Natural killer cell (primary cell): ENCODE measurements around the gene EEF1E1. TPM values are rescaled to one million over a fixed set of nuclear protein-coding genes. Genes with fewer than 3 reads are reported as not detected.

Source experiments
- ATAC-seq, 3 donors: fragments of 150-1000 bp in 2 of 3; fragments of 200-7000 bp in 1 of 3; cut with Tn5 transposase; 1 replicate in 1 of 3; 2 replicates in 2 of 3; pipeline ENCODE4 v1.10.0; 2021; ENCODE audit warnings: mild to moderate bottlenecking in 2 of 3, moderate library complexity in 2 of 3
- DNase-seq, 2 donors: peaks; one replicate each; pipeline versions ENCODE4 v3.0.0 to v3.0.0-alpha.2; 2013 to 2021; ENCODE audit warnings: mixed read lengths in 1 of 2
- H3K27ac ChIP-seq: one replicate; pipeline ENCODE4 v1.5.1; 2013; ENCODE audit warnings: mild to moderate bottlenecking, low read length
- H3K27me3 ChIP-seq: one replicate; pipeline ENCODE4 v1.6.1; 2013; ENCODE audit warnings: low read length; ENCODE audit not compliant: control insufficient read depth, insufficient read depth
- H3K36me3 ChIP-seq: one replicate; pipeline ENCODE4 v1.6.1; 2013; ENCODE audit warnings: low read length; ENCODE audit not compliant: control insufficient read depth, insufficient read depth
- H3K4me1 ChIP-seq: one replicate; pipeline ENCODE4 v1.6.1; 2013; ENCODE audit warnings: low read length; ENCODE audit not compliant: control insufficient read depth, insufficient read depth
- H3K4me3 ChIP-seq: one replicate; pipeline ENCODE4 v1.5.1; 2013; ENCODE audit warnings: low read length
- H3K9me3 ChIP-seq: one replicate; pipeline ENCODE4 v1.6.1; 2013; ENCODE audit warnings: low read length; ENCODE audit not compliant: control insufficient read depth, insufficient read depth
- H3K27ac Mint-ChIP-seq, 2 donors: one replicate each; pipeline ENCODE4 v1.8.0; 2022; ENCODE audit warnings: mild to moderate bottlenecking in 2 of 2, mixed read lengths in 2 of 2, moderate library complexity in 1 of 2
- H3K27me3 Mint-ChIP-seq, 2 donors: one replicate each; pipeline ENCODE4 v1.8.0; 2022; ENCODE audit warnings: low read depth in 2 of 2, mixed read lengths in 2 of 2
- H3K36me3 Mint-ChIP-seq: one replicate; pipeline ENCODE4 v1.8.0; 2022; ENCODE audit warnings: mixed read lengths
- H3K4me1 Mint-ChIP-seq, 2 donors: one replicate each; pipeline ENCODE4 v1.8.0; 2022; ENCODE audit warnings: mixed read lengths in 2 of 2
- H3K4me3 Mint-ChIP-seq: one replicate; pipeline ENCODE4 v1.8.0; 2022; ENCODE audit warnings: mild to moderate bottlenecking, moderate library complexity, mixed read lengths
- H3K9me3 Mint-ChIP-seq, 2 donors: one replicate each; pipeline ENCODE4 v1.8.0; 2022; ENCODE audit warnings: mixed read lengths in 2 of 2
- CTCF ChIP-seq: fragments of 200-600 bp; IDR thresholded peaks from one replicate; pipeline ENCODE4 v1.8.0; 2022; ENCODE audit warnings: antibody characterized with exemption
- WGBS: methylation state at CpG from one replicate; pipeline ENCODE4 v1.1.7; 2013; ENCODE audit warnings: missing lambda C conversion rate; ENCODE audit not compliant: insufficient coverage; 5-methylcytosine and 5-hydroxymethylcytosine counted together
- intact Hi-C: fragments of 100-400 bp; cut with micrococcal nuclease; formaldehyde crosslinking; loops from one replicate; pipeline ENCODE4 v1.14.2; 2022
- total RNA-seq, 4 donors: library from RNA; stranded (reverse); fragments of 120-200 nt in 1 of 4; gene quantifications; one replicate each; pipeline versions ENCODE4 v1.2.3 to v1.2.4, GENCODE V29; 2013 to 2022

EEF1E1 gene
- total RNA-seq, 3 donors from 2014 or later (not counting 1 experiment from before 2014, with no cell fraction given): 9.6 to 13.8 (median 10.2) TPM

GRCh38 chr6:8103726-8104125, 1.4 kb upstream of the EEF1E1 start:
- peaks cover 18 to 38% of the 10 kb centered on the region in 2 donors for H3K27me3 Mint-ChIP-seq
- intact Hi-C loops: no loop called here

GRCh38 chr6:8100159-8100854, 2.0 kb downstream of the EEF1E1 start:
- WGBS: 95% methylated on average over 8 of the region's 8 CpGs
- no peak overlapping the region for H3K27ac ChIP-seq
- H3K4me3 Mint-ChIP-seq: no peak overlapping the region

More at GRCh38 chr6:8103726-8104125, 1.4 kb upstream of the EEF1E1 start:
- Histone ChIP-seq H3K36me3 (no peaks in the 10 kb centered on the region), H3K27me3 (no peaks in the 10 kb centered on the region), H3K27ac (no peak overlapping the region), H3K4me3 (no peak overlapping the region), H3K4me1 (peaks cover 9% of the 10 kb centered on the region), H3K9me3 (no peaks in the 10 kb centered on the region)
- ATAC-seq (no peak), DNase-seq (no peak)
- Mint-ChIP-seq H3K4me1 (peaks cover 26 to 32% of the 10 kb centered on the region in 2 donors), H3K27ac (no peak overlapping the region), H3K36me3 (no peaks in the 10 kb centered on the region), H3K9me3 (no peaks in the 10 kb centered on the region), H3K4me3 (no peak overlapping the region)
- no peak for TF ChIP-seq CTCF

DNA sequence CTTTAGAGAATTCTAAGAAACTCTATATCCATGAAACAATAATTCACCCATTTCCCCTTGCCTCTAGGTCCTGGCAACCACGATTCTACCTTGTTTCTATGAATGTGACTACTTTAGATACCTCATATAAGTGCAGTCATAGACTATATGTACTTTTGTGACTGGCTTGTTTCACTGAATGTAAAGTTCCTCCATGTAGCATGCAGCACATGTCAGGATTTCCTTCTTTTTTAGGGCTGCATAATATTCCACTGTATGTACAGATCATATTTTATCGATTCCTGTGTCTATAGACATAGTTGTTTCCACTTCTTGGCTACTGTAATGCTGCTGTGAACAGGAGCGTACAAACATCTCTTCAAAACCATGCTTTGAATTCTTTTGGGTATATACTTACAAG, 11.7 kb downstream of the EEF1E1 start:
- no peak for ATAC-seq
- no peaks in the 10 kb centered on the region for H3K9me3 Mint-ChIP-seq
- DNase-seq: no peak
- H3K27ac Mint-ChIP-seq: no peak overlapping the region
- Histone ChIP-seq H3K27me3 (no peaks in the 10 kb centered on the region), H3K4me1 (no peaks in the 10 kb centered on the region), H3K4me3 (no peak overlapping the region), H3K9me3 (no peaks in the 10 kb centered on the region), H3K27ac (no peak overlapping the region), H3K36me3 (peaks cover 53% of the 10 kb centered on the region)
- peaks cover 34% of the 10 kb centered on the region for H3K36me3 Mint-ChIP-seq
- peaks cover 0 to 7% of the 10 kb centered on the region in 2 donors for H3K4me1 Mint-ChIP-seq
- TF ChIP-seq CTCF: no peak
- intact Hi-C loops: no loop called here
- 100% methylated on average over 2 of the region's 3 CpGs for WGBS
- no peak overlapping the region for H3K4me3 Mint-ChIP-seq
- H3K27me3 Mint-ChIP-seq: no peaks in the 10 kb centered on the region

More at GRCh38 chr6:8100159-8100854, 2.0 kb downstream of the EEF1E1 start:
- Histone ChIP-seq H3K4me1 (peaks cover 9% of the 10 kb centered on the region), H3K27me3 (no peaks in the 10 kb centered on the region), H3K36me3 (peaks cover 14% of the 10 kb centered on the region), H3K9me3 (no peaks in the 10 kb centered on the region), H3K4me3 (no peak overlapping the region)
- TF ChIP-seq CTCF: no peak
- ATAC-seq (no peak), DNase-seq (no peak)
- Mint-ChIP-seq H3K4me1 (peaks cover 26 to 32% of the 10 kb centered on the region in 2 donors), H3K36me3 (no peaks in the 10 kb centered on the region), H3K9me3 (no peaks in the 10 kb centered on the region), H3K27ac (peak overlapping the region in 1 of 2 donors; percentile 34), H3K27me3 (peaks cover 2 to 12% of the 10 kb centered on the region in 2 donors)
- intact Hi-C loops: no loop called here

- DNase-seq (no peak), ATAC-seq (no peak)
- no peaks in the 10 kb centered on the region for H3K9me3 Mint-ChIP-seq
- H3K27me3 Mint-ChIP-seq: no peaks in the 10 kb centered on the region
- no peak for TF ChIP-seq CTCF
- no peak overlapping the region for H3K27ac Mint-ChIP-seq
- H3K27ac ChIP-seq: no peak overlapping the region
- intact Hi-C loops: no loop called here
- peaks cover 51% of the 10 kb centered on the region for H3K36me3 ChIP-seq
- H3K9me3 ChIP-seq: no peaks in the 10 kb centered on the region
- WGBS: 100% methylated on average over 2 of the region's 2 CpGs
- H3K4me3 Mint-ChIP-seq: no peak overlapping the region
- no peak overlapping the region for H3K4me3 ChIP-seq
- peaks cover 34% of the 10 kb centered on the region for H3K36me3 Mint-ChIP-seq
- no peaks in the 10 kb centered on the region for H3K27me3 ChIP-seq
- no peaks in the 10 kb centered on the region for H3K4me1 ChIP-seq
- peaks cover 0 to 7% of the 10 kb centered on the region in 2 donors for H3K4me1 Mint-ChIP-seq
Observed at GRCh38 chr6:8088886-8089285, 13.5 kb downstream of the EEF1E1 start.
